B cell (primary cell): Measurements from ENCODE around the gene AS3MT. TPM values are rescaled to one million over a fixed set of nuclear protein-coding genes. Genes with fewer than 3 reads are reported as not detected.
"Not testable (repeated sequence)": the region's sequence is repeated elsewhere in the genome, so short reads cannot be mapped to it uniquely, and the experiment has no call there.

Experiments used
- ATAC-seq: fragments of 200-7000 bp; cut with Tn5 transposase; one replicate; pipeline ENCODE4 v1.10.0; 2021; ENCODE audit warnings: low read depth, mild to moderate bottlenecking, moderate number of reproducible peaks, moderate library complexity
- CTCF ChIA-PET: fragments of 350-600 bp; sonication (Branson Sonifier 250); formaldehyde crosslinking; loops from one replicate; lab custom pipeline; 2021; ENCODE audit warnings: antibody characterized with exemption, inconsistent platforms; lab: Charles Lee
- POLR2A ChIA-PET: fragments of 350-600 bp; sonication (Branson Sonifier 250); formaldehyde crosslinking; loops from one replicate; lab custom pipeline; 2021; ENCODE audit warnings: antibody characterized with exemption; lab: Charles Lee
- DNase-seq: peaks from one replicate; pipeline ENCODE4 v3.0.0; 2013
- H2AFZ ChIP-seq: 2 replicates; pipeline ENCODE4 v1.6.1; 2012; ENCODE audit warnings: mild to moderate bottlenecking, low read depth, low read length; ENCODE audit not compliant: insufficient read depth, poor library complexity, severe bottlenecking
- H3K27ac ChIP-seq, 2 donors: 1 replicate in 1 of 2; 2 replicates in 1 of 2; pipeline ENCODE4 v1.5.1; 2012 to 2013; ENCODE audit warnings: low read length in 2 of 2, mild to moderate bottlenecking in 2 of 2, moderate library complexity in 1 of 2
- H3K27me3 ChIP-seq, 4 experiments: fragments of 200-600 bp in 1 of 4; sonication (generic) in 1 of 4; replicated peaks in 1 of 4; 1 replicate in 2 of 4; 2 replicates in 2 of 4; pipeline versions ENCODE4 v1.6.1 to v1.7.0; 2013 to 2016; ENCODE audit warnings: low read length in 3 of 4, mild to moderate bottlenecking in 2 of 4, mixed read lengths in 1 of 4, moderate library complexity in 1 of 4; ENCODE audit not compliant: insufficient read depth in 4 of 4, control insufficient read depth in 3 of 4; ENCODE audit errors: control extremely low read depth in 1 of 4
- H3K36me3 ChIP-seq, 2 experiments: replicated peaks in 1 of 2; 1 replicate in 1 of 2; 2 replicates in 1 of 2; pipeline versions ENCODE4 v1.6.1 to v1.7.1; 2013; ENCODE audit warnings: low read length in 1 of 2; ENCODE audit not compliant: insufficient read depth in 2 of 2, control insufficient read depth in 1 of 2; ENCODE audit errors: control extremely low read depth in 1 of 2, extremely low read depth in 1 of 2
- H3K4me1 ChIP-seq, 2 donors: fragments of 200-600 bp in 1 of 2; sonication (generic) in 1 of 2; 1 replicate in 1 of 2; 2 replicates in 1 of 2; pipeline versions ENCODE4 v1.5.1 to v1.6.1; 2013 to 2017; ENCODE audit warnings: low read length in 2 of 2; ENCODE audit not compliant: control insufficient read depth in 2 of 2, insufficient read depth in 2 of 2
- H3K4me2 ChIP-seq: replicated peaks from 2 replicates; pipeline ENCODE3; 2012; ENCODE audit warnings: mild to moderate bottlenecking, low read depth, low read length; ENCODE audit not compliant: poor library complexity, severe bottlenecking
- H3K4me3 ChIP-seq, 5 experiments: fragments of 200-600 bp in 1 of 5; sonication (generic) in 1 of 5; 1 replicate in 3 of 5; 2 replicates in 2 of 5; pipeline versions ENCODE4 v1.5.1 to v1.7.0; 2011 to 2016; ENCODE audit warnings: low read length in 4 of 5, mild to moderate bottlenecking in 4 of 5, low read depth in 2 of 5, control low read depth in 1 of 5, moderate library complexity in 1 of 5; ENCODE audit not compliant: insufficient read depth in 1 of 5; ENCODE audit errors: control extremely low read depth in 1 of 5, extremely low read depth in 1 of 5
- H3K79me2 ChIP-seq: fragments of 200-600 bp; sonication (generic); one replicate; pipeline ENCODE4 v1.6.0; 2016; ENCODE audit warnings: low read length; ENCODE audit not compliant: control insufficient read depth, insufficient read depth
- H3K9ac ChIP-seq: fragments of 200-600 bp; sonication (generic); 2 replicates; pipeline ENCODE4 v1.6.1; 2017; ENCODE audit warnings: mild to moderate bottlenecking, low read length, moderate library complexity
- H3K9me3 ChIP-seq, 3 donors: one replicate each; pipeline versions ENCODE4 v1.6.1 to v1.7.1; 2013; ENCODE audit warnings: low read length in 2 of 3; ENCODE audit not compliant: control insufficient read depth in 2 of 3, insufficient read depth in 1 of 3; ENCODE audit errors: control extremely low read depth in 1 of 3
- H4K20me1 ChIP-seq: 2 replicates; pipeline ENCODE4 v1.6.0; 2012; ENCODE audit warnings: mild to moderate bottlenecking, low read length; ENCODE audit not compliant: insufficient read depth, control insufficient read depth, poor library complexity, severe bottlenecking
- H3K27ac Mint-ChIP-seq: one replicate; pipeline ENCODE4 v1.8.0; 2021; ENCODE audit warnings: mixed read lengths
- H3K27me3 Mint-ChIP-seq: one replicate; pipeline ENCODE4 v1.8.0; 2021; ENCODE audit warnings: mixed read lengths
- H3K4me1 Mint-ChIP-seq: one replicate; pipeline ENCODE4 v1.8.0; 2021; ENCODE audit warnings: mixed read lengths
- H3K4me3 Mint-ChIP-seq: one replicate; pipeline ENCODE4 v1.8.0; 2021; ENCODE audit warnings: mixed read lengths
- H3K9me3 Mint-ChIP-seq: one replicate; pipeline ENCODE4 v1.8.0; 2022; ENCODE audit warnings: mixed read lengths; ENCODE audit not compliant: insufficient read depth
- EZH2 ChIP-seq: IDR thresholded peaks from 2 replicates; pipeline ENCODE4 v1.6.1; 2012; ENCODE audit warnings: borderline replicate concordance, low read depth, mild to moderate bottlenecking, moderate library complexity, low read length; ENCODE audit not compliant: insufficient read depth, poor library complexity, severe bottlenecking
- WGBS: methylation state at CpG from one replicate; pipeline ENCODE4 v1.1.5; 2013; ENCODE audit warnings: missing lambda C conversion rate; ENCODE audit not compliant: insufficient coverage; 5-methylcytosine and 5-hydroxymethylcytosine counted together
- intact Hi-C: fragments of 100-400 bp; cut with micrococcal nuclease; formaldehyde crosslinking; loops from one replicate; pipeline ENCODE4 v1.10.0; 2022
- polyA plus RNA-seq: library from polyadenylated mRNA; depleted of rRNA; stranded (reverse); fragments of >200 nt; gene quantifications from 2 replicates; pipeline ENCODE4 v1.2.3, GENCODE V29; 2012
- total RNA-seq, 2 donors: library from RNA; stranded (reverse); fragments of 120-200 nt in 1 of 2; gene quantifications; 1 replicate in 1 of 2; 2 replicates in 1 of 2; pipeline versions ENCODE4 v1.2.3 to v1.2.4, GENCODE V29; 2013 to 2022
- TF ChIP-seq, protein P1 (sequence below): fragments of 200-600 bp; IDR thresholded peaks from one replicate; pipeline ENCODE4 v1.8.0; 2022; ENCODE audit warnings: antibody characterized with exemption, mild to moderate bottlenecking

The AS3MT gene
- total and polyA plus RNA-seq, 2 donors (not counting 1 experiment from before 2014, with no cell fraction given), result 0.25 TPM; not detected in 1

DNA sequence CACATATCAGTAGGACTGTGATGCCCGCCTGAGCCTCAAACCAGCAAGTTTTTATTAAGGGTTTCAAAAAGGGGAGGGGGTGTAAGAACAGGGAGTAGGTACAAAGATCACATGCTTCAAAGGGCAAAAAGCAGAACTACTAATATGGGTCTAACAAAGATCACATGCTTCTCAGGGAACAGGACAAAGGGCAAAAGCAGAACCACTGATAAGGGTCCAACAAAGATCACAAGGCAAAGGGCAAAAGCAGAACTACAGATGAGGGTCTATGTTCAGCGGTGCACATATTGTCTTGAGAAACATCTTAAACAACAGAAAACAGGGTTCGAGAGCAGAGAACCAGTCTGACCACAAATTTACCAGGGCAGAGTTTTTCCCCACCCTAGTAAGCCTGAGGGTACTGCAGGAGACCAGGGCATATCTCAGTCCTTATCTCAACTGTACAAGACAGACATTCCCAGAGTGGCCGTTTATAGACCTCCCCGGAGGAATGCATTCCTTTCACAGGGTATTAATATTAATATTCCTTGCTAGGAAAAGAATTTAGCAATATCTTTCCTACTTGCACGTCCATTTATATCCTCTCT, 25.0 kb upstream of the AS3MT start:
- no CpG with 5 or more reads among the region's 6 CpGs for WGBS
- H3K9me3 Mint-ChIP-seq, POLR2A ChIA-PET: not testable (repeated sequence)

DNA sequence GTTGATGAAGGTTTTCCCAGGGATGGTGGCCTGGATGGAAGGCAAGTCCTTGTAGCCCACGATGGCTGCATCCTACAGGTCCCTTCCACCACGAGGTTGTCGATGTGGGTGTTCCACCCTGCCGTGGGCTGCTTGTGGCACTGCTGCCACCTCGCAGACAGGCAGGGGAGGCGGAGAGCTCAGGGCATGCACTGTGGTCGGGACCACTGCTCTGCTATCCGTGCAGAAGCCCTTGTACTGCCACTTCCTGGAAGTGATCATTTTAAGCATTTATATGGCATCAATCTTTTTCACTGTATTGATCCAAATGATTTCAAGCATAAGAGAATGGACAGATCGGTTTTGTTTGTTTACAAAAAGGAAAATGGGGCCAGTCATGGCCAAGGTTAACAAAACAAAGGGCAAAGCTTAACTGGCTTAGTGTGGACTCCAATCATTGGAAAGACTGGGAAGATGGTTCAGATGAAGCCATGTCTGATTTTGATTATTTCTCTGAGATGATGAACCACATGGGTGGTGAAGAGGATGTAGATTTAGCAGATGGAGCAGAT, 23.8 kb upstream of the AS3MT start:
- Histone ChIP-seq H4K20me1 (no peaks in the 10 kb centered on the region), H3K27me3 (no peaks in the 10 kb centered on the region), H3K36me3 (no peaks in the 10 kb centered on the region), H3K4me2 (no peak overlapping the region), H3K9me3 (no peaks in the 10 kb centered on the region), H3K9ac (no peak overlapping the region), H3K4me1 (no peaks in the 10 kb centered on the region), H3K27ac (no peak overlapping the region), H3K4me3 (no peak overlapping the region), H2AFZ (no peak overlapping the region), H3K79me2 (no peaks in the 10 kb centered on the region)
- 86% methylated on average over 7 of the region's 9 CpGs for WGBS
- TF ChIP-seq, protein P1, sequence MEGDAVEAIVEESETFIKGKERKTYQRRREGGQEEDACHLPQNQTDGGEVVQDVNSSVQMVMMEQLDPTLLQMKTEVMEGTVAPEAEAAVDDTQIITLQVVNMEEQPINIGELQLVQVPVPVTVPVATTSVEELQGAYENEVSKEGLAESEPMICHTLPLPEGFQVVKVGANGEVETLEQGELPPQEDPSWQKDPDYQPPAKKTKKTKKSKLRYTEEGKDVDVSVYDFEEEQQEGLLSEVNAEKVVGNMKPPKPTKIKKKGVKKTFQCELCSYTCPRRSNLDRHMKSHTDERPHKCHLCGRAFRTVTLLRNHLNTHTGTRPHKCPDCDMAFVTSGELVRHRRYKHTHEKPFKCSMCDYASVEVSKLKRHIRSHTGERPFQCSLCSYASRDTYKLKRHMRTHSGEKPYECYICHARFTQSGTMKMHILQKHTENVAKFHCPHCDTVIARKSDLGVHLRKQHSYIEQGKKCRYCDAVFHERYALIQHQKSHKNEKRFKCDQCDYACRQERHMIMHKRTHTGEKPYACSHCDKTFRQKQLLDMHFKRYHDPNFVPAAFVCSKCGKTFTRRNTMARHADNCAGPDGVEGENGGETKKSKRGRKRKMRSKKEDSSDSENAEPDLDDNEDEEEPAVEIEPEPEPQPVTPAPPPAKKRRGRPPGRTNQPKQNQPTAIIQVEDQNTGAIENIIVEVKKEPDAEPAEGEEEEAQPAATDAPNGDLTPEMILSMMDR, result no peak
- TF ChIP-seq EZH2, result no peak
- no peak overlapping the region for H3K27ac Mint-ChIP-seq
- H3K9me3 Mint-ChIP-seq, result peaks cover 7% of the 10 kb centered on the region
- ATAC-seq, result no peak
- H3K27me3 Mint-ChIP-seq, result peaks cover 19% of the 10 kb centered on the region
- no peak overlapping the region for H3K4me3 Mint-ChIP-seq
- H3K4me1 Mint-ChIP-seq, result no peaks in the 10 kb centered on the region
- intact Hi-C loops, result no loop called here
- POLR2A ChIA-PET, result no interaction called here
- CTCF ChIA-PET, result interaction anchor here (0.6 kb wide), 1 partner anchor 402 kb away, joined by 4 read pairs; no protein-coding TSS in a partner anchor
- DNase-seq, result no peak

More for the DNA sequence above, 25.0 kb upstream of the AS3MT start:
- DNase-seq, intact Hi-C loops, H3K79me2 ChIP-seq, ATAC-seq, H3K4me3 Mint-ChIP-seq, H3K4me1 Mint-ChIP-seq, H3K27ac Mint-ChIP-seq, H3K9me3 ChIP-seq, H2AFZ ChIP-seq, H3K4me3 ChIP-seq, H3K4me1 ChIP-seq, H3K9ac ChIP-seq, H3K27me3 ChIP-seq, H3K27ac ChIP-seq, H3K4me2 ChIP-seq, H4K20me1 ChIP-seq, H3K36me3 ChIP-seq: not testable (repeated sequence)
- CTCF ChIA-PET, result interaction anchor here (1.5 kb wide), 1 partner anchor 9 kb away, joined by 3 read pairs; no protein-coding TSS in a partner anchor
- peaks cover 26% of the 10 kb centered on the region for H3K27me3 Mint-ChIP-seq
